GM23338 (cell line): Measurements from ENCODE around the gene DPH7.

Experiments used
- CTCF ChIP-seq, 2 experiments: fragments of 200-600 bp in 1 of 2; sonication (generic) in 1 of 2; conservative IDR thresholded peaks; 2 replicates each; pipeline versions ENCODE4 v1.5.1 to v1.6.1; 2016 to 2017; ENCODE audit warnings: antibody characterized with exemption in 2 of 2, low read depth in 2 of 2, mild to moderate bottlenecking in 2 of 2, moderate library complexity in 1 of 2
- ETS1 ChIP-seq: IDR thresholded peaks from 2 replicates; pipeline ENCODE4 v1.6.1; 2016; ENCODE audit warnings: antibody characterized with exemption
- EZH2 ChIP-seq: fragments of 200-600 bp; sonication (generic); IDR thresholded peaks from one replicate; pipeline ENCODE4 v1.8.0; 2017; ENCODE audit warnings: antibody characterized with exemption, mild to moderate bottlenecking, low read depth; ENCODE audit not compliant: unreplicated experiment
- POLR2AphosphoS5 ChIP-seq: IDR thresholded peaks from 2 replicates; pipeline ENCODE4 v1.6.1; 2016; ENCODE audit warnings: antibody characterized with exemption, low read depth

DNA sequence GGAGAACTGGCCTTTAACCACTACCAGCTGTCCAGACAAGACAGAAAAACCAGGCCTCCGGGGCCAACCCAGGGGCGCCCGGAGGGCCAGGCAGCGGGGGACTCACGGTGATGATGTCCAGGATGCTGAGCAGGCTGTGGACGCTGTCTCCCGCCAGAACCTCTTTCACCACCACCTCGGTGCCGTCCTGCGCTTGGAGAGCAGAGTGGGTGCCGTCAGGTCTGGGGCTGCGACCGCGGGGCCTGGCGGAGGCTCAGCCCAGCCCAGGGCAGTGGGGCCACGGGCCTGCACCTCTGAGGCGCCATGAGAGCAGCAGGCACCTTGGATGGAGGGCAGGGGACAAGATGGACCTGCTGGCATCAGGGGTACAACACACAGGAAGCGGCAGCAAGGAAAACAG lies 38.2 kb downstream of the DPH7 start:
- no peak for TF ChIP-seq POLR2AphosphoS5
- no peak for TF ChIP-seq CTCF (conservative IDR thresholded peaks at IDR 0.05; ENCODE audit: low read depth in 2 of 2)
- TF ChIP-seq ETS1, result no peak
- TF ChIP-seq EZH2, result no peak
